ENCODE results near the gene VPS13D.
"Not testable (repeated sequence)": the region's sequence is repeated elsewhere in the genome, so short reads cannot be mapped to it uniquely, and the experiment has no call there.

Gene VPS13D

DNA sequence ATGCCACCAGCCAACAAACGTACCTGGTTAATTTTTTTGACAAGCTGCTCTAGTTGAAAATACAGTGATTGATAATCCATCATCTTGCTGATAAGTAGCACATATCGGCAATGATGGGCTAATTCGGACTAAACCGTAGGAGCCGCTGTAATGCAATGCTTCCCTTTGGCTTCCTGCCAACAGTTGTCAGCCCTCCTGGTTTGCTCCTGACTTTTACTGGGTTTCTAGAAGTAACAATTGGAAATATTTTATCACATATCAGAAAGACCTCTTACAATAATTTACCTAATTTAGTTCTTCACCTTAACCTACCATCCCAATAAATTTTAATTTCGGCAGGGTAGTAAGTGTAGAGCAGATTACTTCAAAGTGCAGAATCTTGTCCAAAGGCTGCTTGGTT lies 239.7 kb downstream of the VPS13D start:
- Histone ChIP-seq H3K9me3 (ENCODE audit: severe bottlenecking) (no peaks in the 10 kb centered on the region), H3K4me3 (ENCODE audit: severe bottlenecking) (no peak overlapping the region), H3K27ac (ENCODE audit: poor library complexity, severe bottlenecking) (no peak overlapping the region), H3K4me1 (ENCODE audit: insufficient read depth, poor library complexity, severe bottlenecking) (peaks cover under 1% of the 10 kb centered on the region), H3K27me3 (ENCODE audit: insufficient read depth, poor library complexity, severe bottlenecking) (no peaks in the 10 kb centered on the region), H3K36me3 (ENCODE audit: low read depth) (0 out of 2 replicates have a peak, but pooled peaks cover 3% of the 10 kb centered on the region)
- TF ChIP-seq, protein P1, sequence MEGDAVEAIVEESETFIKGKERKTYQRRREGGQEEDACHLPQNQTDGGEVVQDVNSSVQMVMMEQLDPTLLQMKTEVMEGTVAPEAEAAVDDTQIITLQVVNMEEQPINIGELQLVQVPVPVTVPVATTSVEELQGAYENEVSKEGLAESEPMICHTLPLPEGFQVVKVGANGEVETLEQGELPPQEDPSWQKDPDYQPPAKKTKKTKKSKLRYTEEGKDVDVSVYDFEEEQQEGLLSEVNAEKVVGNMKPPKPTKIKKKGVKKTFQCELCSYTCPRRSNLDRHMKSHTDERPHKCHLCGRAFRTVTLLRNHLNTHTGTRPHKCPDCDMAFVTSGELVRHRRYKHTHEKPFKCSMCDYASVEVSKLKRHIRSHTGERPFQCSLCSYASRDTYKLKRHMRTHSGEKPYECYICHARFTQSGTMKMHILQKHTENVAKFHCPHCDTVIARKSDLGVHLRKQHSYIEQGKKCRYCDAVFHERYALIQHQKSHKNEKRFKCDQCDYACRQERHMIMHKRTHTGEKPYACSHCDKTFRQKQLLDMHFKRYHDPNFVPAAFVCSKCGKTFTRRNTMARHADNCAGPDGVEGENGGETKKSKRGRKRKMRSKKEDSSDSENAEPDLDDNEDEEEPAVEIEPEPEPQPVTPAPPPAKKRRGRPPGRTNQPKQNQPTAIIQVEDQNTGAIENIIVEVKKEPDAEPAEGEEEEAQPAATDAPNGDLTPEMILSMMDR (IDR thresholded peaks at IDR 0.05; ENCODE audit: poor library complexity, severe bottlenecking): no peak
- no peak for DNase-seq (ENCODE audit: low spot score)
- ATAC-seq (ENCODE audit: low read depth): no peak

DNA sequence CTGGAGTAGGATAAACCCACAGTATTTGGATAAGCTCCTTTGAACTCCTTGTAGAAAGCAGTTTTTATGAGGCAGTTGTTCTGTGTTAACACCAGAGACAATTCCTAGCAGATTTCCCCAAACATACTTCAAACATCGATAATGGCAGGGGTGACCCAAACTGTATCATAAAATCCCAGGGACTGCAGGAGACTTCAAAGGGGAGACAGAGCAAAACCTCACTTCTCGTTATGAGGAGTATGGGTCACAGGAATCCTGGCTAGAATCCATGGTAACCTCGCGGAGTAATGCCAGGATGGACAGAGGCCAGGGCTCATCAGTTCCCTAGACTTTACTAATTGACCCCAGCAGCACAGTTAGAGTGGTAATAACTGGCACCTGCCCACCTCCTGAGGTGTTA lies 240.2 kb downstream of the VPS13D start:
- Histone ChIP-seq H3K36me3 (ENCODE audit: low read depth) (0 out of 2 replicates have a peak, but pooled peaks cover 3% of the 10 kb centered on the region), H3K9me3 (ENCODE audit: severe bottlenecking) (no peaks in the 10 kb centered on the region), H3K27ac (ENCODE audit: poor library complexity, severe bottlenecking) (no peak overlapping the region), H3K4me1 (ENCODE audit: insufficient read depth, poor library complexity, severe bottlenecking) (peaks cover under 1% of the 10 kb centered on the region), H3K4me3 (ENCODE audit: severe bottlenecking) (no peak overlapping the region), H3K27me3 (ENCODE audit: insufficient read depth, poor library complexity, severe bottlenecking) (no peaks in the 10 kb centered on the region)
- TF ChIP-seq, protein P1 (IDR thresholded peaks at IDR 0.05; ENCODE audit: poor library complexity, severe bottlenecking): no peak
- DNase-seq (ENCODE audit: low spot score) (no peak), ATAC-seq (ENCODE audit: low read depth) (no peak)

DNA sequence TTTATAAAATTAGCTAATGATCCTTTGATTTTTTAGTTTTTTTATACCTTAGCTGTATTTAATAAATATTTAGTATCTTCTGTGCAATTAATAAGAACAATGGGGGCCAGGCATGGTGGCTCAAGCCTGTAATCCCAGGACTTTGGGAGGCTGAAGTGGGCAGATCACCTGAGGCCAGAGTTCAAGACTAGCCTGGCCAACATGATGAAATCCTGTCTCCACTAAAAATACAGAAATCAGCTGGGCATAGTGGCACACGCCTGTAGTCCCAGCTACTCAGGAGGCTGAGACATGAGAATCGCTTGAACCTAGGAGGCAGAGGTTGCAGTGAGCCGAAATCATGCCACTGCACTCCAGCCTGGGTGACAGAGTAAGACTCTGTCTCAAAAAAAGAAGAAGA lies 241.1 kb downstream of the VPS13D start:
- not testable (repeated sequence) for H3K4me1 ChIP-seq (ENCODE audit: insufficient read depth, poor library complexity, severe bottlenecking); H3K36me3 ChIP-seq (ENCODE audit: low read depth); H3K9me3 ChIP-seq (ENCODE audit: severe bottlenecking); H3K27me3 ChIP-seq (ENCODE audit: insufficient read depth, poor library complexity, severe bottlenecking); H3K27ac ChIP-seq (ENCODE audit: poor library complexity, severe bottlenecking); H3K4me3 ChIP-seq (ENCODE audit: severe bottlenecking); DNase-seq (ENCODE audit: low spot score); ATAC-seq (ENCODE audit: low read depth)

DNA sequence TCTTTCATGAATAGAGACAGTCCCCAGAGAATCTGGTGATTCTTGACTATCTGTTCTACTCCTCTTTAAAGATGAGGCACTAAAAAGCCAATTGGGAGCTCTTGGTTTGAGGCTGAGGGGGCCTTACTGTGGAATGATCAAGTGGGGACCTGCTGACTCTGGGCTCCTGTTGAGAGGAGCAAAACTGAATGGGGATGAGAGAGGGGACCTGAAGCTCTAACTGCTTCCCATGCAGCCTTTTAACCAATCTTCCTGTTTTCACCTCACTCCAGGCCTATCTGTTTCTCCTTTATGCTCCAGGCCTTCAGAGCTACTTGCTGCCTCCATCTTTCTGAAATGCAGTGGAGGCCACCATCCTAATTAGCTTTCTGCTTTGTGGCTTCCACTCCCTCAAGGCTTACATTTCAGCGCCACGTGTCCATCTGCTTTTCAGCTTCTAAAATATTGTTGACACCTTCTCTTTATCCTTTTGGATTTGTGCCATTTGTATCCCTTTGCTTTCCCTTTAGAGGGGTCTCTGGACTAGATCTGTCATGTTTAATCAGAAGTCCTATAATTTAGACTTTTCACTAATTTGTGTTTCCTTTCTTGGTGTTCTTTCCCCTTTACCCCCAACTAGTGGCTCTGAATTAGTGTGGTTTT lies 242.4 kb downstream of the VPS13D start:
- TF ChIP-seq, protein P1 (IDR thresholded peaks at IDR 0.05; ENCODE audit: poor library complexity, severe bottlenecking): no peak
- Histone ChIP-seq H3K4me3 (ENCODE audit: severe bottlenecking) (no peak overlapping the region), H3K36me3 (ENCODE audit: low read depth) (no peaks in the 10 kb centered on the region), H3K9me3 (ENCODE audit: severe bottlenecking) (no peaks in the 10 kb centered on the region), H3K27ac (ENCODE audit: poor library complexity, severe bottlenecking) (no peak overlapping the region), H3K4me1 (ENCODE audit: insufficient read depth, poor library complexity, severe bottlenecking) (peaks cover 6% of the 10 kb centered on the region), H3K27me3 (ENCODE audit: insufficient read depth, poor library complexity, severe bottlenecking) (no peaks in the 10 kb centered on the region)
- no peak for DNase-seq (ENCODE audit: low spot score)
- ATAC-seq (ENCODE audit: low read depth): no peak

DNA sequence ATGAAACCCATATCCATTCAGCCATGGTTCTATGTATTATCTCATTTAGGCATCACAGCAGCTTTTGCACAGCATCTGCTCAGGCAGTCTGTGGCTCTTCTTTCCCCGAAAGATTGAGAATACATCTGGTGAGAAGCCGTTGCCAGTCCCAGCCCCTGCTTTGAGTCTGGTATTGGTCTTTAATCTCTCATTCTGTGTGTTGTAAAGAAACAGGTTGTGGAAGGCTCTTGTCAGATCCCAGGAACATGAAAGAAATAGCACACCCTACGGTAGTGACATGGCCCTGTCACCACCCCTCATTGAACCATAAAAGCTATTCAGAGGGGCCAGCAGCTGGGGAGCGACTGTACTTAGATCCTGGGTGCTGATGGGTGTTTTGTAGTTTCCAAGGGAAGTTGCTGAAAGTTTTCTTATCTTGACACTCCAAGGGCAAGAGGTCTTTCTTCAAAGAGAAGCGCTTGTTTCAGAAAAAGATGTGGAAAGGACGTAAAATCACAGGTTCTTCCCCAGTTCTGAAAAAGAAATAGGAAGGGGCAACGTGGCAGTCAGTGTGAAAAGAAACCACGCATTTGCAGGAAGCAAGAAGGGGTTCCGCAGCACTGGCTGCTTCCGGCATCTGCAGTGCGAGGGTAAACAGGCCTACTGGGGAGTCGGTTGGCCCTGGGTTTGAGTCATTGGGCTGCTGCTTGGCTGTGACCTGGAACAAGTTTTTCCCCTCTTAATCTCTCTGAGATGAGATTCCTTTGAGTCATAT lies 243.1 kb downstream of the VPS13D start:
- Histone ChIP-seq H3K27ac (ENCODE audit: poor library complexity, severe bottlenecking) (no peak overlapping the region), H3K4me1 (ENCODE audit: insufficient read depth, poor library complexity, severe bottlenecking) (peaks cover 11% of the 10 kb centered on the region), H3K9me3 (ENCODE audit: severe bottlenecking) (no peaks in the 10 kb centered on the region), H3K36me3 (ENCODE audit: low read depth) (no peaks in the 10 kb centered on the region), H3K27me3 (ENCODE audit: insufficient read depth, poor library complexity, severe bottlenecking) (no peaks in the 10 kb centered on the region), H3K4me3 (ENCODE audit: severe bottlenecking) (no peak overlapping the region)
- TF ChIP-seq, protein P1 (IDR thresholded peaks at IDR 0.05; ENCODE audit: poor library complexity, severe bottlenecking): no peak
- no peak for ATAC-seq (ENCODE audit: low read depth)
- DNase-seq (ENCODE audit: low spot score): no peak
